Measurements from ENCODE around the gene SGO1. TPM values are rescaled to one million over a fixed set of nuclear protein-coding genes. Genes with fewer than 3 reads are reported as not detected.

SGO1 gene
- total RNA-seq, result 0.38 and 12.7 TPM in 2 replicates

GRCh38 chr3:20185679-20186599 lies at the start of gene SGO1:
TSS of gene SGO1 (minus strand) at chr3:20186206. CDS start at chr3:20184027, 2,179 bp downstream.

Other genes with a start within 250 kb of the SGO1 start
- 52.8 and 57.3 TPM in 2 replicates for gene RAB5A, start 239.1 kb downstream of the SGO1 start, total RNA-seq
- gene PP2D1, start 173.9 kb downstream of the SGO1 start, total RNA-seq, result not detected in 2 replicates
- gene KAT2B, start 145.8 kb downstream of the SGO1 start, total RNA-seq, result 3.3 and 7.1 TPM in 2 replicates